Calu3 (cell line): Measurements from ENCODE around the gene CBARP. TPM values are rescaled to one million over a fixed set of nuclear protein-coding genes. Genes with fewer than 3 reads are reported as not detected.

ENCODE experiments used
- BruUV-seq: library from RNA; stranded (reverse); fragments of 400-500 nt; replicated peaks from 2 replicates; lab custom pipeline; 2021; lab: Mats Ljungman, UMichigan
- CTCF ChIA-PET: fragments of 300-600 bp; sonication (Branson Sonifier 250); formaldehyde crosslinking; loops from one replicate; lab custom pipeline; 2022; ENCODE audit warnings: antibody characterized with exemption; lab: Charles Lee
- DNase-seq: peaks from one replicate; pipeline ENCODE4 v3.0.0; 2022
- H3K27ac Mint-ChIP-seq: one replicate; pipeline ENCODE4 v1.8.0; 2022; ENCODE audit warnings: mixed read lengths; ENCODE audit not compliant: unreplicated experiment
- H3K27me3 Mint-ChIP-seq: one replicate; pipeline ENCODE4 v1.8.0; 2022; ENCODE audit warnings: mixed read lengths; ENCODE audit not compliant: unreplicated experiment
- H3K36me3 Mint-ChIP-seq: one replicate; pipeline ENCODE4 v1.8.0; 2022; ENCODE audit warnings: mild to moderate bottlenecking, moderate library complexity, mixed read lengths; ENCODE audit not compliant: insufficient read depth, unreplicated experiment
- H3K4me1 Mint-ChIP-seq: one replicate; pipeline ENCODE4 v1.8.0; 2022; ENCODE audit warnings: mild to moderate bottlenecking, low read depth, mixed read lengths; ENCODE audit not compliant: unreplicated experiment
- H3K4me3 Mint-ChIP-seq: one replicate; pipeline ENCODE4 v1.8.0; 2022; ENCODE audit warnings: mild to moderate bottlenecking, low read depth, moderate library complexity, mixed read lengths; ENCODE audit not compliant: unreplicated experiment
- H3K9me3 Mint-ChIP-seq: one replicate; pipeline ENCODE4 v1.8.0; 2022; ENCODE audit warnings: low read depth, mixed read lengths; ENCODE audit not compliant: unreplicated experiment
- CTCF ChIP-seq: fragments of 200-600 bp; IDR thresholded peaks from one replicate; pipeline ENCODE4 v1.8.0; 2022; ENCODE audit warnings: antibody characterized with exemption; ENCODE audit not compliant: unreplicated experiment
- intact Hi-C: fragments of 100-400 bp; cut with micrococcal nuclease; formaldehyde crosslinking; loops from one replicate; pipeline ENCODE4 v1.10.0; 2022; ENCODE audit not compliant: unreplicated experiment
- total RNA-seq: library from RNA; stranded (reverse); gene quantifications from 2 replicates; pipeline ENCODE4 v1.2.3, GENCODE V29; 2022

CBARP gene
- total RNA-seq, 1 experiment from 2014 or later = 4.2 TPM

- peak overlapping the region; percentile 73 for H3K4me3 Mint-ChIP-seq
- TSS peak; percentile 50 for BruUV-seq
Measured at GRCh38 chr19:1273263-1274041, 35.6 kb upstream of the CBARP start.

GRCh38 chr19:1272423-1273262 lies 34.8 kb upstream of the CBARP start:
- no peak for TF ChIP-seq CTCF
- peaks cover 31% of the 10 kb centered on the region for H3K4me1 Mint-ChIP-seq
- H3K9me3 Mint-ChIP-seq = no peaks in the 10 kb centered on the region
- no peaks in the 10 kb centered on the region for H3K27me3 Mint-ChIP-seq
- no peak overlapping the region for H3K4me3 Mint-ChIP-seq
- CTCF ChIA-PET = interaction anchor here (0.8 kb wide), 1 partner anchor 28 kb away, joined by 4 read pairs; no protein-coding TSS in a partner anchor
- H3K27ac Mint-ChIP-seq = peak overlapping the region; percentile 36
- intact Hi-C loops = no loop called here
- TSS peak; percentile 11 for BruUV-seq
- no peak for DNase-seq
- peaks cover 90% of the 10 kb centered on the region for H3K36me3 Mint-ChIP-seq

More at GRCh38 chr19:1273263-1274041, 35.6 kb upstream of the CBARP start:
- Mint-ChIP-seq H3K9me3 (no peaks in the 10 kb centered on the region), H3K4me1 (peaks cover 23% of the 10 kb centered on the region), H3K27me3 (no peaks in the 10 kb centered on the region), H3K36me3 (peaks cover 82% of the 10 kb centered on the region), H3K27ac (peak overlapping the region; percentile 52)
- no peak for DNase-seq
- CTCF ChIA-PET = interaction anchor here (0.8 kb wide), 1 partner anchor 29 kb away, joined by 4 read pairs; no protein-coding TSS in a partner anchor
- intact Hi-C loops = no loop called here
- no peak for TF ChIP-seq CTCF

GRCh38 chr19:1271528-1272422 lies 34.0 kb upstream of the CBARP start:
- Mint-ChIP-seq H3K36me3 (peaks cover 93% of the 10 kb centered on the region), H3K4me3 (peak overlapping the region; percentile 92), H3K27me3 (no peaks in the 10 kb centered on the region), H3K9me3 (no peaks in the 10 kb centered on the region), H3K27ac (peak overlapping the region; percentile 87), H3K4me1 (peaks cover 39% of the 10 kb centered on the region)
- intact Hi-C loops = no loop called here
- CTCF ChIA-PET = no interaction called here
- TF ChIP-seq CTCF = no peak
- no peak for DNase-seq
- no TSS peak for BruUV-seq
